Measurements from ENCODE around the gene BCAN. TPM values are rescaled to one million over a fixed set of nuclear protein-coding genes. Genes with fewer than 3 reads are reported as not detected.

BCAN gene
- total and polyA plus RNA-seq, 2 of the 8 experiments (the other 6 are each of a cell fraction or from before 2014, with no cell fraction given) = 4.5 to 24.0 TPM

DNA sequence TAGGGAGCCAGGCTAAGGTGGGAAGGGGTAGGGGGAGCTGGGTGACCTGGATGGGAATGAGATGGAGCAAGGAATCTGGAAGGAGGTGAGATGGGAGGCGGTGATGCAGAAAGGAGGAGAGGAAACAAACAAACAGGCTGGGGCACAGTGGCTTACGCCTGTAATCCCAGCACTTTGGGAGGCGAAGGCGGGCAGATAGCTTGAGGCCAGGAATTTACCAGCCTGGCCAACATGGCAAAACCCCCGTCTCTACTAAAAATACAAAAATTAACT, 52.7 kb downstream of the BCAN start (continued):
- TF ChIP-seq SP1 (IDR thresholded peaks at IDR 0.05; ENCODE audit: low read depth, low read length) = no peak
- no peak for TF ChIP-seq BCL11A (IDR thresholded peaks at IDR 0.05; ENCODE audit: low read depth in 2 of 2, low read length in 2 of 2)

Data from H1 (cell line).